Esophagus muscularis mucosa (tissue), 4 donors: ENCODE results near the gene ZNF45. TPM values are rescaled to one million over a fixed set of nuclear protein-coding genes. Genes with fewer than 3 reads are reported as not detected.

Experiments used
- DNase-seq: peaks from one replicate; pipeline ENCODE4 v3.0.0-alpha.2; 2017; ENCODE audit errors: extremely low spot score
- H3K27ac ChIP-seq, 4 donors: fragments of 200-600 bp; sonication (generic); replicated peaks in 1 of 4; 1 replicate in 3 of 4; 2 replicates in 1 of 4; pipeline ENCODE4 v1.5.1; 2016 to 2019; ENCODE audit warnings: mild to moderate bottlenecking in 1 of 4
- H3K27me3 ChIP-seq, 4 donors: fragments of 200-600 bp; sonication (generic); one replicate each; pipeline versions ENCODE4 v1.5.1 to v1.6.0; 2016 to 2019
- H3K36me3 ChIP-seq, 4 donors: fragments of 200-600 bp; sonication (generic); one replicate each; pipeline ENCODE4 v1.5.1; 2016 to 2019
- H3K4me1 ChIP-seq, 4 donors: fragments of 200-600 bp; sonication (generic); one replicate each; pipeline ENCODE4 v1.5.1; 2016 to 2019
- H3K4me3 ChIP-seq, 4 donors: fragments of 200-600 bp; sonication (generic); 1 replicate in 2 of 4; 2 replicates in 2 of 4; pipeline ENCODE4 v1.5.1; 2016 to 2019; ENCODE audit warnings: mild to moderate bottlenecking in 4 of 4, moderate library complexity in 1 of 4
- H3K9me3 ChIP-seq, 4 donors: fragments of 200-600 bp; sonication (generic); 1 replicate in 3 of 4; 2 replicates in 1 of 4; pipeline ENCODE4 v1.5.1; 2016 to 2019
- CTCF ChIP-seq, 3 experiments: fragments of 200-600 bp in 2 of 3; fragments of 450-650 bp in 1 of 3; sonication (generic) in 2 of 3; IDR thresholded peaks; one replicate each; pipeline ENCODE4 v1.5.1; 2017 to 2019; ENCODE audit warnings: antibody characterized with exemption in 3 of 3, mild to moderate bottlenecking in 2 of 3, moderate library complexity in 1 of 3
- EP300 ChIP-seq: sonication (generic); formaldehyde crosslinking; IDR thresholded peaks from one replicate; pipeline ENCODE4 v1.6.1; 2017; ENCODE audit warnings: antibody characterized with exemption
- POLR2A ChIP-seq: fragments of 450-650 bp; IDR thresholded peaks from one replicate; pipeline ENCODE4 v1.6.1; 2017; ENCODE audit warnings: antibody characterized with exemption, moderate library complexity, mild to moderate bottlenecking, low read depth
- POLR2AphosphoS5 ChIP-seq, 2 donors: sonication (generic); formaldehyde crosslinking; IDR thresholded peaks; one replicate each; pipeline ENCODE4 v1.6.1; 2017; ENCODE audit warnings: antibody characterized with exemption in 2 of 2
- WGBS: methylation state at CpG from one replicate; pipeline ENCODE4 v1.1.5; 2018; 5-methylcytosine and 5-hydroxymethylcytosine counted together
- intact Hi-C: fragments of 100-400 bp; cut with DNase I; formaldehyde crosslinking; loops from one replicate; pipeline ENCODE4 v1.15.1; 2023
- total RNA-seq, 4 donors: library from RNA; depleted of rRNA; stranded (reverse); fragments of >200 nt; gene quantifications; one replicate each; pipeline versions ENCODE4 v1.1.0 to v1.2.1, GENCODE V29; 2016

ZNF45 gene
- total RNA-seq, 4 donors from 2014 or later, result 10.1 to 13.1 (median 12.5) TPM

- H3K4me1 ChIP-seq, result no peaks in the 10 kb centered on the region
- intact Hi-C loops, result no loop called here
- H3K27ac ChIP-seq, result no peak overlapping the region
- no peaks in the 10 kb centered on the region for H3K27me3 ChIP-seq
- H3K9me3 ChIP-seq, result no peaks in the 10 kb centered on the region
- no peak for TF ChIP-seq EP300
- no peak for TF ChIP-seq CTCF (IDR thresholded peaks at IDR 0.05)
- no peak for TF ChIP-seq POLR2A
- TF ChIP-seq POLR2AphosphoS5 (IDR thresholded peaks at IDR 0.05), result no peak
- H3K4me3 ChIP-seq, result no peak overlapping the region
- H3K36me3 ChIP-seq, result no peaks in the 10 kb centered on the region
- 78% methylated on average over 5 of the region's 5 CpGs for WGBS
- DNase-seq, result no peak
These were observed 6.1 kb upstream of the ZNF45 start for GRCh38 chr19:43941209-43941608.

GRCh38 chr19:43940719-43941118 lies 5.6 kb upstream of the ZNF45 start:
- H3K36me3 ChIP-seq, result no peaks in the 10 kb centered on the region
- intact Hi-C loops, result no loop called here
- 76% methylated on average over 4 of the region's 4 CpGs for WGBS
- no peak overlapping the region for H3K27ac ChIP-seq
- H3K9me3 ChIP-seq, result no peaks in the 10 kb centered on the region
- TF ChIP-seq CTCF (IDR thresholded peaks at IDR 0.05) (no peak), EP300 (no peak), POLR2A (no peak), POLR2AphosphoS5 (IDR thresholded peaks at IDR 0.05) (no peak)
- H3K4me3 ChIP-seq, result no peak overlapping the region
- H3K27me3 ChIP-seq, result no peaks in the 10 kb centered on the region
- no peak for DNase-seq
- H3K4me1 ChIP-seq, result peaks cover 0 to 3% (median 2%) of the 10 kb centered on the region in 4 donors

- TF ChIP-seq POLR2AphosphoS5 (IDR thresholded peaks at IDR 0.05), result no peak
- no peak for DNase-seq
- H3K27ac ChIP-seq, result no peak overlapping the region
- intact Hi-C loops, result loop anchor here (10.0 kb wide), 1 partner anchor 45 kb away; the partner anchor contains the start of gene ZNF155
- H3K4me1 ChIP-seq, result peaks cover 0 to 5% (median 4%) of the 10 kb centered on the region in 4 donors
- no peaks in the 10 kb centered on the region for H3K36me3 ChIP-seq
- no peak overlapping the region for H3K4me3 ChIP-seq
- H3K9me3 ChIP-seq, result no peaks in the 10 kb centered on the region
- 76% methylated on average over 3 of the region's 3 CpGs for WGBS
- no peaks in the 10 kb centered on the region for H3K27me3 ChIP-seq
These were observed 4.6 kb upstream of the ZNF45 start for GRCh38 chr19:43939557-43940260.

- intact Hi-C loops, result loop anchor here (10.0 kb wide), 1 partner anchor 49 kb away; the partner anchor contains the start of gene ZNF155
- H3K4me3 ChIP-seq, result no peak overlapping the region
- no peak for DNase-seq
- peaks cover 16 to 24% (median 18%) of the 10 kb centered on the region in 4 donors for H3K4me1 ChIP-seq
- TF ChIP-seq POLR2A (no peak), POLR2AphosphoS5 (IDR thresholded peaks at IDR 0.05) (no peak), EP300 (no peak), CTCF (IDR thresholded peaks at IDR 0.05) (no peak)
- H3K27ac ChIP-seq, result no peak overlapping the region
- H3K36me3 ChIP-seq, result peaks cover 15 to 22% (median 21%) of the 10 kb centered on the region in 4 donors
- no peaks in the 10 kb centered on the region for H3K27me3 ChIP-seq
- WGBS, result 87% methylated on average over 5 of the region's 5 CpGs
- no peaks in the 10 kb centered on the region for H3K9me3 ChIP-seq
These were observed 1.1 kb upstream of the ZNF45 start for GRCh38 chr19:43936188-43936587.

- H3K36me3 ChIP-seq, result peaks cover 26 to 40% (median 39%) of the 10 kb centered on the region in 4 donors
- WGBS, result 12% methylated on average over 15 of the region's 15 CpGs
- H3K9me3 ChIP-seq, result no peaks in the 10 kb centered on the region
- no peak for TF ChIP-seq EP300
- no peak for TF ChIP-seq CTCF (IDR thresholded peaks at IDR 0.05)
- TF ChIP-seq POLR2AphosphoS5 (IDR thresholded peaks at IDR 0.05), result no peak
- no peak for TF ChIP-seq POLR2A
- H3K27ac ChIP-seq, result peak overlapping the region; percentile 80 to 89 (median 84)
- peaks cover 16 to 24% (median 18%) of the 10 kb centered on the region in 4 donors for H3K4me1 ChIP-seq
- intact Hi-C loops, result loop anchor here (10.0 kb wide), 1 partner anchor 50 kb away; the partner anchor contains the start of gene ZNF155
- peak overlapping the region; percentile 62 to 66 (median 66) for H3K4me3 ChIP-seq
- DNase-seq, result no peak
- H3K27me3 ChIP-seq, result no peaks in the 10 kb centered on the region
These were observed 762 bp downstream of the ZNF45 start for GRCh38 chr19:43934055-43934984.
